ENCODE measurements around the gene ADIPOR2. TPM values are rescaled to one million over a fixed set of nuclear protein-coding genes. Genes with fewer than 3 reads are reported as not detected.
"Not testable (repeated sequence)": the region's sequence is repeated elsewhere in the genome, so short reads cannot be mapped to it uniquely, and the experiment has no call there.

The ADIPOR2 gene
- total and polyA plus RNA-seq, 2 of the 4 experiments (the other 2 are of a cell fraction) = 20.0 to 24.9 TPM

DNA sequence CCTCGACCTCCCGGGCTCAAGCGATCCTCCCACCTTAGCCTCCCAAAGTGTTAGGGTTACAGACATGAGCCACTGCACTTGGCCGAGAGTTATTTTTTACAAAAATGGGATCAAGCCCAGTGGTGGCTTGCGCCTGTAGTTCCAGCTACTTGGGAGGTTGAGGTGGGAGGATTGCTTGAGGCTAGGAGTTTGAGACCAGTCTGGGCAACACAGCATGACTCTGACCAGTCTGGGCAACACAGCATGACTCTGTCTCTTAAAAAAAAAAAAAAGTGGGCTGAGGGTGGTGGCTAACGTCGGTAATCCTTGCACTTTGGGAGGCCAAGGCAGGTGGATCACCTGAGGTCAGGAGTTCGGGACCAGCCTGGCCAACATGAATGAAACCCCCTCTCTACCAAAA lies 4.2 kb downstream of the ADIPOR2 start:
- H2BK120ac ChIP-seq (ENCODE audit: low read depth, low read length); H4K91ac ChIP-seq (ENCODE audit: insufficient read depth, low read depth, low read length); CTCF ChIA-PET; H3K9me3 ChIP-seq (ENCODE audit: control insufficient read depth, insufficient read depth, low read length); H2AFZ ChIP-seq (replicated peaks; ENCODE audit: low read length, poor library complexity); in situ Hi-C loops (cut with MboI; ENCODE audit: low sequenced_read_pairs); H3K4ac ChIP-seq (ENCODE audit: low read depth, low read length); H4K5ac ChIP-seq (ENCODE audit: low read depth, low read length); H3K18ac ChIP-seq (ENCODE audit: low read depth, low read length); H2BK5ac ChIP-seq (ENCODE audit: low read depth, low read length, poor library complexity, severe bottlenecking); H3K36me3 ChIP-seq (ENCODE audit: control insufficient read depth, insufficient read depth, low read length); dilution Hi-C loops (cut with HindIII; ENCODE audit: low sequenced_read_pairs, unreplicated experiment); H3K4me1 ChIP-seq (ENCODE audit: control insufficient read depth, insufficient read depth, low read length); BruUV-seq (replicated peaks); H3K9me1 ChIP-seq (ENCODE audit: insufficient read depth, low read length); H4K8ac ChIP-seq (ENCODE audit: low read depth in 2 of 2, low read length in 2 of 2); POLR2A ChIA-PET (ENCODE audit: unreplicated experiment); intact Hi-C loops (cut with micrococcal nuclease); H3K27ac ChIP-seq (ENCODE audit: insufficient read depth, low read length); H3K4me2 ChIP-seq (ENCODE audit: low read depth, low read length); H3K27me3 ChIP-seq (ENCODE audit: control insufficient read depth, insufficient read depth, low read length); H3K9ac ChIP-seq (ENCODE audit: low read depth, low read length); H2BK15ac ChIP-seq (ENCODE audit: low read depth, low read length); ATAC-seq (ENCODE audit: low read depth); H2AK9ac ChIP-seq (replicated peaks; ENCODE audit: low read depth, low read length, poor library complexity); DNase-seq; H3K4me3 ChIP-seq (ENCODE audit: insufficient read depth, low read depth, low read length); H2AK5ac ChIP-seq (ENCODE audit: low read depth, low read length); H2BK20ac ChIP-seq (ENCODE audit: low read depth, low read length); H3K23ac ChIP-seq (ENCODE audit: low read depth, low read length); H3K14ac ChIP-seq (replicated peaks; ENCODE audit: low read depth, low read length); H3K56ac ChIP-seq (ENCODE audit: extremely low read depth, insufficient read depth, low read length): not testable (repeated sequence)
- WGBS, 2 experiments (ENCODE audit: extremely low coverage in 2 of 2, insufficient read length in 1 of 2) = no CpG with 5 or more reads among the region's 8 CpGs
- Histone ChIP-seq H3K79me1 (ENCODE audit: low read depth in 1 of 2, low read length in 2 of 2) (peaks cover 29 to 71% of the 10 kb centered on the region in 2 experiments), H4K20me1 (ENCODE audit: insufficient read depth, low read length) (peaks cover 43% of the 10 kb centered on the region)
